ENCODE measurements around the gene CFAP161.
"Not testable (repeated sequence)": the region's sequence is repeated elsewhere in the genome, so short reads cannot be mapped to it uniquely, and the experiment has no call there.

The CFAP161 gene

GRCh38 chr15:81141478-81141877, 7.4 kb downstream of the CFAP161 start:
- H4K12ac ChIP-seq (ENCODE audit: low read depth, low read length); H2BK5ac ChIP-seq (ENCODE audit: low read depth, low read length, poor library complexity); H4K8ac ChIP-seq (ENCODE audit: low read depth, low read length); H2BK120ac ChIP-seq (ENCODE audit: insufficient read depth, low read length, poor library complexity); H2AFZ ChIP-seq (ENCODE audit: insufficient read depth, low read length, poor library complexity); H3K4me3 ChIP-seq (ENCODE audit: low read depth, low read length); H3K4me1 ChIP-seq (ENCODE audit: control insufficient read depth in 1 of 2, insufficient read depth in 2 of 2, low read length in 2 of 2); H3K23ac ChIP-seq (ENCODE audit: low read length); H2BK12ac ChIP-seq (ENCODE audit: low read length); H2AK5ac ChIP-seq (ENCODE audit: low read length); H3K9me3 ChIP-seq (ENCODE audit: insufficient read depth, low read depth, low read length); DNase-seq; H3K79me1 ChIP-seq (ENCODE audit: low read length); H3K14ac ChIP-seq (ENCODE audit: low read length); H3K18ac ChIP-seq (ENCODE audit: low read length); H3K27ac ChIP-seq (ENCODE audit: low read depth, low read length); H4K91ac ChIP-seq (ENCODE audit: low read depth, low read length); H3K79me2 ChIP-seq (ENCODE audit: control insufficient read depth, insufficient read depth, low read length, poor library complexity); H3K36me3 ChIP-seq (ENCODE audit: control insufficient read depth in 1 of 2, insufficient read depth in 2 of 2, low read length in 2 of 2); H3K4ac ChIP-seq (ENCODE audit: low read depth, low read length); H3K9ac ChIP-seq (ENCODE audit: low read length); H3K4me2 ChIP-seq (ENCODE audit: low read length); H3K27me3 ChIP-seq (ENCODE audit: insufficient read depth, low read length): not testable (repeated sequence)
- WGBS (ENCODE audit: extremely low coverage, insufficient coverage, insufficient read length), result no CpG with 5 or more reads among the region's 6 CpGs

- Histone ChIP-seq H3K4me1 (ENCODE audit: control insufficient read depth in 1 of 2, insufficient read depth in 2 of 2, low read length in 2 of 2) (no peaks in the 10 kb centered on the region), H3K36me3 (ENCODE audit: control insufficient read depth in 1 of 2, insufficient read depth in 2 of 2, low read length in 2 of 2) (no peaks in the 10 kb centered on the region), H3K9me3 (ENCODE audit: insufficient read depth, low read depth, low read length) (no peaks in the 10 kb centered on the region), H3K9ac (ENCODE audit: low read length) (no peak overlapping the region), H3K79me2 (ENCODE audit: control insufficient read depth, insufficient read depth, low read length, poor library complexity) (no peaks in the 10 kb centered on the region), H2AK5ac (ENCODE audit: low read length) (no peak overlapping the region), H3K4ac (ENCODE audit: low read depth, low read length) (no peak overlapping the region), H3K23ac (ENCODE audit: low read length) (no peak overlapping the region), H3K27me3 (ENCODE audit: insufficient read depth, low read length) (no peaks in the 10 kb centered on the region), H3K18ac (ENCODE audit: low read length) (no peak overlapping the region), H2BK12ac (ENCODE audit: low read length) (no peak overlapping the region), H4K91ac (ENCODE audit: low read depth, low read length) (no peak overlapping the region), H3K14ac (ENCODE audit: low read length) (no peak overlapping the region), H3K27ac (ENCODE audit: low read depth, low read length) (no peak overlapping the region), H3K4me2 (ENCODE audit: low read length) (no peak overlapping the region), H2BK120ac (ENCODE audit: insufficient read depth, low read length, poor library complexity) (no peak overlapping the region), H3K4me3 (ENCODE audit: low read depth, low read length) (no peak overlapping the region), H2BK5ac (ENCODE audit: low read depth, low read length, poor library complexity) (no peak overlapping the region), H4K12ac (ENCODE audit: low read depth, low read length) (no peak overlapping the region), H2AFZ (ENCODE audit: insufficient read depth, low read length, poor library complexity) (no peak overlapping the region), H3K79me1 (ENCODE audit: low read length) (no peaks in the 10 kb centered on the region), H4K8ac (ENCODE audit: low read depth, low read length) (no peak overlapping the region)
- no CpG with 5 or more reads among the region's 1 CpG for WGBS (ENCODE audit: extremely low coverage, insufficient coverage, insufficient read length)
- no peak for DNase-seq
Measured at GRCh38 chr15:81146006-81146405, 11.9 kb downstream of the CFAP161 start.

DNA sequence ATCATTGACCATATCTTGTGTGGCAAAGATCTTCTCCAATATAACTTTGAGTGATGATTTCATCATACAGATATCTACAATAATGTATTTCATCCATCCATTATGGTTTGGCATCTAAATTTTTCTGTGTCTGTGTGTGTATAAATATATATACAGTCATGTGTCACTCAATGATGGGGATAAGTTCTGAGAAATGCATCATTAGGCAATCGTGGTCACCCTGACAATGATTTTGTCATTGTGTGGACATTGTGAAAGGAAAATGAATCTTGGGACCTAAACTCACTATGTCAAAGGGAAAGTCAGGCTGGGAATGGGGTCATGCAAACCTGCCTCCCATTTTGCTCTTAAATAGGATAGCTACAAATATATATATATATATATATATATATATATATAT, 12.4 kb downstream of the CFAP161 start:
- no CpG with 5 or more reads among the region's 1 CpG for WGBS (ENCODE audit: extremely low coverage, insufficient coverage, insufficient read length)
- Histone ChIP-seq H2BK5ac (ENCODE audit: low read depth, low read length, poor library complexity) (no peak overlapping the region), H4K12ac (ENCODE audit: low read depth, low read length) (no peak overlapping the region), H3K23ac (ENCODE audit: low read length) (no peak overlapping the region), H2BK12ac (ENCODE audit: low read length) (no peak overlapping the region), H3K79me1 (ENCODE audit: low read length) (no peaks in the 10 kb centered on the region), H3K4me3 (ENCODE audit: low read depth, low read length) (no peak overlapping the region), H3K9me3 (ENCODE audit: insufficient read depth, low read depth, low read length) (peaks cover 2% of the 10 kb centered on the region), H2AFZ (ENCODE audit: insufficient read depth, low read length, poor library complexity) (no peak overlapping the region), H3K79me2 (ENCODE audit: control insufficient read depth, insufficient read depth, low read length, poor library complexity) (no peaks in the 10 kb centered on the region), H3K27me3 (ENCODE audit: insufficient read depth, low read length) (no peaks in the 10 kb centered on the region), H3K4me1 (ENCODE audit: control insufficient read depth in 1 of 2, insufficient read depth in 2 of 2, low read length in 2 of 2) (no peaks in the 10 kb centered on the region), H3K36me3 (ENCODE audit: control insufficient read depth in 1 of 2, insufficient read depth in 2 of 2, low read length in 2 of 2) (no peaks in the 10 kb centered on the region), H4K8ac (ENCODE audit: low read depth, low read length) (no peak overlapping the region), H3K9ac (ENCODE audit: low read length) (no peak overlapping the region), H3K27ac (ENCODE audit: low read depth, low read length) (no peak overlapping the region), H3K4me2 (ENCODE audit: low read length) (no peak overlapping the region), H4K91ac (ENCODE audit: low read depth, low read length) (no peak overlapping the region), H2BK120ac (ENCODE audit: insufficient read depth, low read length, poor library complexity) (no peak overlapping the region), H3K4ac (ENCODE audit: low read depth, low read length) (no peak overlapping the region), H2AK5ac (ENCODE audit: low read length) (no peak overlapping the region), H3K14ac (ENCODE audit: low read length) (no peak overlapping the region), H3K18ac (ENCODE audit: low read length) (no peak overlapping the region)
- no peak for DNase-seq

DNA sequence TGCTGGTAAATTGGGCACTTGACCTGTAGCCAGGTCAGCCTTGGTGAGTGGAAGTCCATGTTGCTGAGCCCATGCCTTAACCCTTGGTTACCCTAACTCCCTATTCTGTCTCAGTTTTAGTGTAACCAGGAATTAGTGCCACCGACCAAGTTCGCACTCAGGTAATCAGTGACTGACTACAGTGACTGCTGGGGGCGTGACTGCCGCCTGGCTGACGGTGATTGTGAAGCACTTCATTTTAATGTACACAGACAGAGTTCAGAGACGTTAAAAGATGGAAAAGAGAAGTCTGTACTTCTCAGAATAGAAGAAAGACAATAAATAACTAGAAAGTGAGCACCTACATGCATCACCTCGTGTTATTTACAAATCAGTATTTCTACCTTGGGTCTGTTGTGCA, 17.3 kb downstream of the CFAP161 start:
- Histone ChIP-seq H3K79me1 (ENCODE audit: low read length) (no peaks in the 10 kb centered on the region), H3K14ac (ENCODE audit: low read length) (no peak overlapping the region), H3K27me3 (ENCODE audit: insufficient read depth, low read length) (no peaks in the 10 kb centered on the region), H3K4me2 (ENCODE audit: low read length) (no peak overlapping the region), H3K18ac (ENCODE audit: low read length) (no peak overlapping the region), H3K4me1 (ENCODE audit: control insufficient read depth in 1 of 2, insufficient read depth in 2 of 2, low read length in 2 of 2) (no peaks in the 10 kb centered on the region), H2BK12ac (ENCODE audit: low read length) (no peak overlapping the region), H2BK5ac (ENCODE audit: low read depth, low read length, poor library complexity) (no peak overlapping the region), H3K23ac (ENCODE audit: low read length) (no peak overlapping the region), H4K12ac (ENCODE audit: low read depth, low read length) (no peak overlapping the region), H3K27ac (ENCODE audit: low read depth, low read length) (no peak overlapping the region), H3K4ac (ENCODE audit: low read depth, low read length) (no peak overlapping the region), H3K9me3 (ENCODE audit: insufficient read depth, low read depth, low read length) (peaks cover 2% of the 10 kb centered on the region), H4K8ac (ENCODE audit: low read depth, low read length) (no peak overlapping the region), H3K79me2 (ENCODE audit: control insufficient read depth, insufficient read depth, low read length, poor library complexity) (no peaks in the 10 kb centered on the region), H2AFZ (ENCODE audit: insufficient read depth, low read length, poor library complexity) (no peak overlapping the region), H2AK5ac (ENCODE audit: low read length) (no peak overlapping the region), H3K9ac (ENCODE audit: low read length) (no peak overlapping the region), H2BK120ac (ENCODE audit: insufficient read depth, low read length, poor library complexity) (no peak overlapping the region), H3K36me3 (ENCODE audit: control insufficient read depth in 1 of 2, insufficient read depth in 2 of 2, low read length in 2 of 2) (no peaks in the 10 kb centered on the region), H3K4me3 (ENCODE audit: low read depth, low read length) (peak overlapping the region; percentile 35), H4K91ac (ENCODE audit: low read depth, low read length) (no peak overlapping the region)
- WGBS (ENCODE audit: extremely low coverage, insufficient coverage, insufficient read length), result no CpG with 5 or more reads among the region's 7 CpGs
- DNase-seq, result no peak

Measured in trophoblast cell (in vitro differentiated cells and primary cell).